HEK293 (cell line): Measurements from ENCODE around the gene LCN12.

Experiments used
- BCL11B ChIP-seq: fragments of 450-650 bp; formaldehyde crosslinking; IDR thresholded peaks from 2 replicates; pipeline ENCODE4 v1.5.1; 2016; ENCODE audit warnings: low read depth, missing biosample characterization, missing genetic modification characterization
- EGR2 ChIP-seq: fragments of 450-650 bp; formaldehyde crosslinking; IDR thresholded peaks from 2 replicates; pipeline ENCODE4 v1.5.1; 2016; ENCODE audit warnings: low read depth, missing biosample characterization, missing genetic modification characterization
- MEIS1 ChIP-seq: sonication (generic); formaldehyde crosslinking; IDR thresholded peaks from 2 replicates; pipeline ENCODE4 v1.8.1; 2022; ENCODE audit warnings: missing genetic modification reagents, mild to moderate bottlenecking, borderline replicate concordance
- PRDM10 ChIP-seq: fragments of 450-650 bp; formaldehyde crosslinking; IDR thresholded peaks from 2 replicates; pipeline ENCODE4 v1.5.1; 2016; ENCODE audit warnings: missing biosample characterization, missing genetic modification characterization
- SCRT2 ChIP-seq: fragments of 450-650 bp; formaldehyde crosslinking; IDR thresholded peaks from 2 replicates; pipeline ENCODE4 v1.5.1; 2016; ENCODE audit warnings: missing biosample characterization, missing genetic modification characterization
- SP3 ChIP-seq: fragments of 450-650 bp; formaldehyde crosslinking; IDR thresholded peaks from 2 replicates; pipeline ENCODE4 v1.5.1; 2016; ENCODE audit warnings: missing biosample characterization, missing genetic modification characterization
- YY2 ChIP-seq: fragments of 450-650 bp; formaldehyde crosslinking; IDR thresholded peaks from 2 replicates; pipeline ENCODE4 v1.5.1; 2016; ENCODE audit warnings: missing biosample characterization, missing genetic modification characterization
- ZBTB48 ChIP-seq: fragments of 450-650 bp; formaldehyde crosslinking; IDR thresholded peaks from 2 replicates; pipeline ENCODE4 v1.5.1; 2016; ENCODE audit warnings: missing biosample characterization, missing genetic modification characterization
- ZBTB7A ChIP-seq: fragments of 450-650 bp; formaldehyde crosslinking; IDR thresholded peaks from 2 replicates; pipeline ENCODE4 v1.5.1; 2016; ENCODE audit warnings: low read depth, missing biosample characterization, missing genetic modification characterization
- ZFP69B ChIP-seq: fragments of 450-650 bp; formaldehyde crosslinking; IDR thresholded peaks from 2 replicates; pipeline ENCODE4 v1.5.1; 2016; ENCODE audit warnings: missing biosample characterization, missing genetic modification characterization
- ZIC2 ChIP-seq: fragments of 450-650 bp; formaldehyde crosslinking; IDR thresholded peaks from 2 replicates; pipeline ENCODE4 v1.5.1; 2016; ENCODE audit warnings: missing biosample characterization, missing genetic modification characterization
- ZNF132 ChIP-seq: fragments of 450-650 bp; formaldehyde crosslinking; IDR thresholded peaks from 2 replicates; pipeline ENCODE4 v1.5.1; 2017; ENCODE audit warnings: missing biosample characterization, missing genetic modification characterization, borderline replicate concordance
- ZNF175 ChIP-seq: fragments of 450-650 bp; formaldehyde crosslinking; IDR thresholded peaks from 2 replicates; pipeline ENCODE4 v1.5.1; 2016; ENCODE audit warnings: missing biosample characterization, missing genetic modification characterization
- ZNF26 ChIP-seq: fragments of 450-650 bp; formaldehyde crosslinking; IDR thresholded peaks from 2 replicates; pipeline ENCODE4 v1.5.1; 2016; ENCODE audit warnings: missing biosample characterization, missing genetic modification characterization
- ZNF366 ChIP-seq: fragments of 450-650 bp; formaldehyde crosslinking; conservative IDR thresholded peaks from 2 replicates; pipeline ENCODE4 v1.5.1; 2016; ENCODE audit warnings: missing biosample characterization, missing genetic modification characterization
- ZNF449 ChIP-seq: fragments of 450-650 bp; formaldehyde crosslinking; IDR thresholded peaks from 2 replicates; pipeline ENCODE4 v1.5.1; 2017; ENCODE audit warnings: missing biosample characterization, mild to moderate bottlenecking, missing genetic modification characterization, moderate library complexity
- ZNF571 ChIP-seq: fragments of 450-650 bp; formaldehyde crosslinking; IDR thresholded peaks from 2 replicates; pipeline ENCODE4 v1.5.0; 2017; ENCODE audit warnings: missing biosample characterization, missing genetic modification characterization
- ZNF639 ChIP-seq: fragments of 450-650 bp; formaldehyde crosslinking; IDR thresholded peaks from 2 replicates; pipeline ENCODE4 v1.5.1; 2016; ENCODE audit warnings: missing biosample characterization, missing genetic modification characterization
- ZNF692 ChIP-seq: fragments of 450-650 bp; formaldehyde crosslinking; IDR thresholded peaks from 2 replicates; pipeline ENCODE4 v1.5.1; 2016; ENCODE audit warnings: missing biosample characterization, missing genetic modification characterization
- ZNF777 ChIP-seq: fragments of 450-650 bp; formaldehyde crosslinking; IDR thresholded peaks from 2 replicates; pipeline ENCODE4 v1.5.1; 2017; ENCODE audit warnings: missing biosample characterization, missing genetic modification characterization, borderline replicate concordance

LCN12 gene

GRCh38 chr9:136996361-136997292 lies 44.6 kb downstream of the LCN12 start, which contains the start of gene CLIC3 (continued):
- TF ChIP-seq ZNF639, result no peak
- no peak for TF ChIP-seq MEIS1
- TF ChIP-seq YY2 (tag by site-specific recombination), result no peak
- TF ChIP-seq ZBTB7A (tag by site-specific recombination), result 0 out of 2 replicates have a peak, but pooled peaks have one; percentile 32
- TF ChIP-seq ZNF132, result no peak
- no peak for TF ChIP-seq BCL11B
- peak; percentile 94 for TF ChIP-seq SP3 (tag by site-specific recombination)
- no peak for TF ChIP-seq ZNF692
- peak; percentile 92 for TF ChIP-seq EGR2 (tag by site-specific recombination)
- TF ChIP-seq ZNF449 (tag by site-specific recombination), result no peak; the same call in 1 of the 2 replicates
- peak; percentile 89 for TF ChIP-seq PRDM10
- TF ChIP-seq ZFP69B (tag by site-specific recombination), result no peak
- TF ChIP-seq SCRT2 (tag by site-specific recombination), result no peak
- no peak for TF ChIP-seq ZNF571
- TF ChIP-seq ZBTB48 (tag by site-specific recombination), result peak; percentile 9; the same call in 1 of the 2 replicates
- no peak for TF ChIP-seq ZNF175 (tag by site-specific recombination)
- TF ChIP-seq ZIC2 (tag by site-specific recombination), result peak; percentile 73
- no peak for TF ChIP-seq ZNF26 (tag by site-specific recombination)
- no peak for TF ChIP-seq ZNF366 (tag by site-specific recombination)
- no peak for TF ChIP-seq ZNF777 (tag by site-specific recombination)
